Ectodermal cell (in vitro differentiated cells): Measurements from ENCODE around the gene EPB41L4B.
"Not testable (repeated sequence)": the region's sequence is repeated elsewhere in the genome, so short reads cannot be mapped to it uniquely, and the experiment has no call there.

Experiments
- H3K27ac ChIP-seq: 2 replicates; pipeline ENCODE4 v1.7.0; 2013; ENCODE audit warnings: mild to moderate bottlenecking, low read depth, low read length; ENCODE audit not compliant: insufficient read depth, poor library complexity, severe bottlenecking
- H3K27me3 ChIP-seq: 2 replicates; pipeline ENCODE4 v1.7.0; 2013; ENCODE audit warnings: mild to moderate bottlenecking, low read length; ENCODE audit not compliant: insufficient read depth, control insufficient read depth, poor library complexity, severe bottlenecking
- H3K36me3 ChIP-seq: one replicate; pipeline ENCODE4 v1.7.0; 2013; ENCODE audit warnings: low read length; ENCODE audit not compliant: control insufficient read depth, insufficient read depth
- H3K4me1 ChIP-seq: one replicate; pipeline ENCODE4 v1.7.0; 2013; ENCODE audit warnings: low read length; ENCODE audit not compliant: control insufficient read depth, insufficient read depth
- H3K4me3 ChIP-seq: 2 replicates; pipeline ENCODE4 v1.7.0; 2013; ENCODE audit warnings: low read depth, low read length, control low read depth; ENCODE audit not compliant: insufficient read depth
- H3K9me3 ChIP-seq: 2 replicates; pipeline ENCODE4 v1.7.0; 2013; ENCODE audit warnings: mild to moderate bottlenecking, low read length, moderate library complexity; ENCODE audit not compliant: control insufficient read depth
- WGBS, 2 experiments: methylation state at CpG; one replicate each; pipeline ENCODE4 v1.1.7; 2013; ENCODE audit warnings: missing lambda C conversion rate in 2 of 2; 5-methylcytosine and 5-hydroxymethylcytosine counted together

The EPB41L4B gene

GRCh38 chr9:109218242-109218641 lies 102.6 kb downstream of the EPB41L4B start:
- not testable (repeated sequence) for H3K36me3 ChIP-seq, H3K27me3 ChIP-seq, H3K4me3 ChIP-seq, H3K9me3 ChIP-seq, H3K4me1 ChIP-seq, H3K27ac ChIP-seq
- WGBS, 2 experiments, result 88 to 93% methylated on average over 4 of the region's 4 CpGs

DNA sequence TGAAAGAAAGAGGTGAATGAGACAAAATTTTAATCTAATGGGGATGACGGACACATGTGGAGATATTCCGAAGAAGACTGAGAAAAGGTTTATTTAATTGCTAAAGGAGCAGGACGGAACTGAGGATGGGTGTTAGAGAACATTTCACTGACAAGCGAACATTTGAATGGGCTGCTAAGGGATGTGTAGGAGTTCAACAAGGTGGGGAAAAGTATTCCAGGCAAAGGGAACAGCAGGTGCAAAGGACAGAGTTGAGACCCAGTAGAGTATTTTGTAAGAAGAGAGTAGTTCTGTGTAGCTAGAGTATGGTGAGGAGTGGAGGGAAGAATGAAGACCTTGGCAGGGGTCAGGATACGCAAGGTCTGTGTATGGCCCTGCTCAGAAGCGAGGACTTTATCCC lies 106.4 kb downstream of the EPB41L4B start:
- no peak overlapping the region for H3K4me3 ChIP-seq
- 94 to 96% methylated on average over 6 of the region's 6 CpGs for WGBS, 2 experiments
- no peaks in the 10 kb centered on the region for H3K9me3 ChIP-seq
- H3K27me3 ChIP-seq, result no peaks in the 10 kb centered on the region
- no peaks in the 10 kb centered on the region for H3K4me1 ChIP-seq
- no peaks in the 10 kb centered on the region for H3K36me3 ChIP-seq
- no peak overlapping the region for H3K27ac ChIP-seq

- Histone ChIP-seq H3K27ac (no peak overlapping the region), H3K4me3 (no peak overlapping the region), H3K36me3 (no peaks in the 10 kb centered on the region), H3K9me3 (no peaks in the 10 kb centered on the region), H3K27me3 (no peaks in the 10 kb centered on the region), H3K4me1 (no peaks in the 10 kb centered on the region)
- WGBS, 2 experiments, result 93 to 94% methylated on average over 11 of the region's 11 CpGs
These were observed 107.4 kb downstream of the EPB41L4B start for GRCh38 chr9:109213285-109214121.

GRCh38 chr9:109212768-109213167 lies 108.1 kb downstream of the EPB41L4B start:
- no peaks in the 10 kb centered on the region for H3K36me3 ChIP-seq
- WGBS, 2 experiments, result 91 to 94% methylated on average over 4 of the region's 4 CpGs

DNA sequence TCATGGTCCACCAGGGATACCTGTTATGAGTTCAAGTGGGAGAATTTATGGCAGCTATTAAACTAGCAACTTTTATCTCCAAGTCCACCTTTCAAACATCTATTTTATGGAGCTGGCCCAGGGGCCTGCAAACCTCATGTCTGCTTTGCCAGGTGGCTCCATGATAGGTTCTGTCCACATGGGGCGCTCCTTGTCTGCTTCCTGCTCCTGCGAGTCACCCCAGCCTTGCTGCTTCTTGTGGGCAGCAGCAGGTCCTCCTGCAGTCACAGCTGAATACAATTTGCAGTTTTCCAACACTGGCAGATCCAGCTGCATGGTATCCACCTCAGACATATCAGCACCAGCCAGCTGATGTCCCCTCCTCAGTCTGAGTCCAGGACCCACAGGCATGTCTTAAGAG lies 114.2 kb downstream of the EPB41L4B start:
- no peak overlapping the region for H3K27ac ChIP-seq
- no peaks in the 10 kb centered on the region for H3K4me1 ChIP-seq
- 88 to 91% methylated on average over 2 of the region's 2 CpGs for WGBS, 2 experiments
- H3K36me3 ChIP-seq, result no peaks in the 10 kb centered on the region
- H3K9me3 ChIP-seq, result no peaks in the 10 kb centered on the region
- H3K4me3 ChIP-seq, result no peak overlapping the region
- no peaks in the 10 kb centered on the region for H3K27me3 ChIP-seq

More at GRCh38 chr9:109212768-109213167, 108.1 kb downstream of the EPB41L4B start:
- Histone ChIP-seq H3K4me3 (no peak overlapping the region), H3K4me1 (no peaks in the 10 kb centered on the region), H3K9me3 (no peaks in the 10 kb centered on the region), H3K27me3 (no peaks in the 10 kb centered on the region), H3K27ac (no peak overlapping the region)

DNA sequence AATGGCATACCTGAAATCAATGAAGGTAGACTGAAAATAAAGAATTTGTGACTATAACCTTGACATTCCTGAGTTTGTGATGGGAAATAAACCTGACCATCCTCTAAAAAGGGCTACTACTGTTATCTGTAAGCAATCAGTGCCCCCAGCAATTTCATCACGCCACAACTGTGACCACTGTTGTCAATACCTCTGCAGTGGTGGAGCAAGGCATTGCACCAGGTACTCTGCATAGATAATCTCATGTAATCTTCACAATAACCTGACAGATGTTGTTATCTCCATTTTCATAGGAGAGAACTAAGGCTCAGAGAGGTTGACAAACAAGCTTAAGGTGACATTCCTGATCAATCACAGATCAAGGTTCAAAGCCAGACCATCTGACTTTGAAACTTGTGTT lies 115.3 kb downstream of the EPB41L4B start:
- Histone ChIP-seq H3K27me3 (no peaks in the 10 kb centered on the region), H3K4me1 (no peaks in the 10 kb centered on the region), H3K9me3 (no peaks in the 10 kb centered on the region), H3K27ac (no peak overlapping the region), H3K4me3 (no peak overlapping the region), H3K36me3 (no peaks in the 10 kb centered on the region)
- 96 to 98% methylated on average over 1 of the region's 1 CpG for WGBS, 2 experiments

- H3K9me3 ChIP-seq, result no peaks in the 10 kb centered on the region
- no peaks in the 10 kb centered on the region for H3K36me3 ChIP-seq
- WGBS, 2 experiments, result 86 to 91% methylated on average over 4 of the region's 4 CpGs
- H3K4me1 ChIP-seq, result no peaks in the 10 kb centered on the region
- H3K27me3 ChIP-seq, result no peaks in the 10 kb centered on the region
- H3K27ac ChIP-seq, result no peak overlapping the region
- no peak overlapping the region for H3K4me3 ChIP-seq
These were observed 117.0 kb downstream of the EPB41L4B start for GRCh38 chr9:109203761-109204360.

- H3K9me3 ChIP-seq, result no peaks in the 10 kb centered on the region
- no peak overlapping the region for H3K27ac ChIP-seq
- WGBS, 2 experiments, result 95% methylated on average over 5 of the region's 5 CpGs
- no peaks in the 10 kb centered on the region for H3K27me3 ChIP-seq
- H3K4me1 ChIP-seq, result no peaks in the 10 kb centered on the region
- H3K4me3 ChIP-seq, result no peak overlapping the region
- no peaks in the 10 kb centered on the region for H3K36me3 ChIP-seq
These were observed 121.2 kb downstream of the EPB41L4B start for GRCh38 chr9:109199676-109200075.

DNA sequence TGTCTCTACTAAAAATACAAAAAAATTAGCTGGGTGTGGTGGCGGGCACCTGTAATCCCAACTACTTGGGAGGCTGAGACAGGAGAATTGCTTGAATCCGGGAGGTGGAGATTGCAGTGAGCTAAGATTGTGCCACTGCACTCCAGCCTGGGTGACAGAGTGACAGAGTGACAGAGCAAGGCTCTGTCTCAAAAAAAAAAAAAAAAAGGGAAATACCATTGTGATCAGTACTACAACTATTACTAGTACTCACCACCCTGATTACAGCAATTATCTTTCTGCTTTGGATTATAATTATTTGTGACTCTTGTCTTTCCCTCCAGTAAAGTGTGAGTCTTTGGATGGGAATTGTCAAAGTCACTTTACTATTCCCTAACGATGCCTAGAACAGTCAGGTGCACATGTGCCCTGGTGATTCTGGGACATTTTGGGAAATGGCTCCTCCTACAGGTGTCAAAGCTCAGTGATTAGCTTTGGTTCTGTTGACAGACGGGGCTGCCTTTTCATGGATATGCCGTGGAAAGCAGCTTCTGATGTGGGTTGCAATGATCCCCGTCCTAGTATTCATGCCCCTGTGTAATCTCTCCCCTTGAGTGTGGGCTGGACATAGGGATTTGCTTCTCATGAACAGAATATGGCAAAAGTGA lies 122.0 kb downstream of the EPB41L4B start:
- H3K27ac ChIP-seq, result no peak overlapping the region
- no peak overlapping the region for H3K4me3 ChIP-seq
- H3K4me1 ChIP-seq, result no peaks in the 10 kb centered on the region
- no peaks in the 10 kb centered on the region for H3K36me3 ChIP-seq
- 72 to 84% methylated on average over 6 of the region's 6 CpGs for WGBS, 2 experiments
- H3K27me3 ChIP-seq, result no peaks in the 10 kb centered on the region
- no peaks in the 10 kb centered on the region for H3K9me3 ChIP-seq

- Histone ChIP-seq H3K9me3 (no peaks in the 10 kb centered on the region), H3K36me3 (no peaks in the 10 kb centered on the region), H3K4me1 (no peaks in the 10 kb centered on the region), H3K27me3 (no peaks in the 10 kb centered on the region), H3K27ac (no peak overlapping the region), H3K4me3 (no peak overlapping the region)
- WGBS, 2 experiments, result 88 to 89% methylated on average over 11 of the region's 11 CpGs
These were observed 126.8 kb downstream of the EPB41L4B start for GRCh38 chr9:109193974-109194556.
